CD4-positive, alpha-beta T cell treated with Interleukin-4 for 1 hour (primary cell): ENCODE data around the gene VKORC1.

Source experiments
- DNase-seq, 2 donors: peaks; one replicate each; pipeline ENCODE4 v3.0.0-alpha.2; 2020 to 2022

The VKORC1 gene

DNA sequence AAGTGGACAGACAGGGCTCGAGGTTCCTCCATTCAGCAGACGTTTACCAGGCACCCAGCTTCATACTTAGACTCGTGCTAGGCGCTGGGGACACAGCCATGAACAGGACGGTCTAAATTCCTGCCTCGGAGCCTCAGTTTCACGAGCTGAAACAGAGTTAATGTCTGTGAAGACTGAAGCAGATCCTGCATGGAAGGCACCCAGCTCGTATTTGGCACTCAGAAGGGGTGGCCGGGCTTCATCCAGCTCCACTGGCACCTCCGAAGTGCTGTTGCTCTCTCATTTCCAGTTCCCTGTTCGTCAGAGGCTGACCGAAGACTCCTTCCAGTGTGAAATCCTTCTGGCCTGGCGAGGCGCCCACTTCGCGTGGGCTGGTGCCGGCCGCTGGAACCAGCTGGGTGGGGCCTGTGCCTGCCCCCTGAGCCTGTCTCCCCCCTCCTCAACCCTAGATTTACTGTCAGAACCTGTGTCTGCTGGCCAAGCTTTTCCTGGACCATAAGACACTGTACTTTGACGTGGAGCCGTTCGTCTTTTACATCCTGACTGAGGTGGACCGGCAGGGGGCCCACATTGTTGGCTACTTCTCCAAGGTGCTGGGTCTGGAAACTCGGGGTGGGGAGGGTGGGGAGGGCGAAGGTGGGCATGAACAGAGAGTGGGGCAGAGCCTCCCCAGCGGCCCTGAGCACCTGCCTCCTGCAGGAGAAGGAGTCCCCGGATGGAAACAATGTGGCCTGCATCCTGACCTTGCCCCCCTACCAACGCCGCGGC lies 35.2 kb upstream of the VKORC1 start:
- DNase-seq, result no peak

DNA sequence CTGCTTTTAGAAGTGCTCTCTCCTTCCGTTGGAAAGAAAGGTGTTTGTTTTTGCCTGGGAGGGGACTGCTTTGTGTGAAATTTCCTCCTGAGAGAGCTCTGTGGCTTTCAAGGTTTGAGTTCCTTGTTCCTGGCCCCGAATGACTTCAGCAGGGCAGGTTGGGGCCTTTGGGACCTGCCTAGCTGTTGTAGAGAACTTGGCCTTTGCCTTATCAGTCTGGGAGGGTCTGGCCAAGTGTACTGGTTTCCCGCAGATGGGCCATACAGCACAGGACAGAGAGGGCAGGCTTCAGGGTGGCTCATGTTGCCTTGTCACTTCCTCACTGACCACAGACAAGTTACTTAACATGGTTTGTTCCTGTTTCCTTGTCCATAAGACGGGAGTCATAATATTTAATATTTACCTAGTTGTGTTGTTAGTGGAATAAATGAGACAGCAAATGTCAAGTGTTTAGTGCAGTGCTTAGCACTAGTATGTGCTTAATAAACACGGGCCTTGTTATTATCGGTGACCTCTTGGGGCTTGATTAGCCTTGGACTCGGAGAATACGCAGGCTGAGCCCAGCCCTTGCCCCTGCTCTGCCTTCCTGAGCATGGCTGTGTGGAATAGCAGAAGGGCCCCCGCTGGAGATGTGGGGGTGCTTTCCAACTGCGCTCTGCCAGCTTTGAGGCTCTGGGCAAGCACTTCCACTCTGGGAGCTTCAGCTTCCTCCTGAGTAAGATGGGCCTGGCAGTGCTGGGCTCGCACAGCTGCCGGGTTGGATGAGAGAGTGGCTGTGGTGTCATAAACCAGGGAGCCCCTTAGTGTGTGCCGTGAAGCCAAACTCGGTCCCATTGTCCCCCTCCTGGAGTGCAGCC lies 34.3 kb upstream of the VKORC1 start:
- DNase-seq, result peak in 1 of 2 donors; percentile 81

DNA sequence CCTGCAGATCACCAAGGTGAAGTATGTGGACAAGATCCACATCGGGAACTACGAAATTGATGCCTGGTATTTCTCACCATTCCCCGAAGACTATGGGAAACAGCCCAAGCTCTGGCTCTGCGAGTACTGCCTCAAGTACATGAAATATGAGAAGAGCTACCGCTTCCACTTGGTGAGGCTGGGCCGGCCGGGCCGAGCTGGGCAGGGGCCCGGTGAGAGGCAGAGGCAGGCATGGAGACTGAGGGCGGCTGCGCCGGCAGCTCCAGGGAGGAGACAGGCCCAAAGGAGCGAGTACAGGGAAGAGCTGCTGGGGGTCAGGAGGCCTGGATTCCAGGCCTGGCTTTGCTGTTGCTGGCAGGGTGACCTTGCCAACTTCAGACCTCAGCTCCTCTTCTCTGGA lies 32.6 kb upstream of the VKORC1 start:
- DNase-seq, result no peak

DNA sequence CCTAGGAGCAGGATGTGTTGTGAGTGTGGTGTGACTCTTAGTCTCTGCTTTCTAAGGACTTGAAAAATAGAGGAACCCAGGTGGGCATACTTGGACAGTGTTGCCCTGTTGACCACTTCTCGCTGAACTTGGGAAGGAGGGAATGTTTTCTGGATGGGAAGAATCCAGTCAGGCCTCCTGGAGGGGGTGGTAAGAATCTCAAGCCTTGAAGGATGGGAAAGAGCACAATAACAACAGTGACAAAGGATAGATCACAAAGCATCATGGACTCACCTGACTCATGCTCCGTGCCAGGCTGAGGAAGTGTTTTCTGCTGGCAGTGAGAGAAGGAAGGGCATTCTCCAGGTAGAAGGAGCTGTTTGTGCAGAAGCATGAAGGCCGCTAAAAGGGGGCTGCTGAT lies 31.2 kb upstream of the VKORC1 start:
- no peak for DNase-seq

DNA sequence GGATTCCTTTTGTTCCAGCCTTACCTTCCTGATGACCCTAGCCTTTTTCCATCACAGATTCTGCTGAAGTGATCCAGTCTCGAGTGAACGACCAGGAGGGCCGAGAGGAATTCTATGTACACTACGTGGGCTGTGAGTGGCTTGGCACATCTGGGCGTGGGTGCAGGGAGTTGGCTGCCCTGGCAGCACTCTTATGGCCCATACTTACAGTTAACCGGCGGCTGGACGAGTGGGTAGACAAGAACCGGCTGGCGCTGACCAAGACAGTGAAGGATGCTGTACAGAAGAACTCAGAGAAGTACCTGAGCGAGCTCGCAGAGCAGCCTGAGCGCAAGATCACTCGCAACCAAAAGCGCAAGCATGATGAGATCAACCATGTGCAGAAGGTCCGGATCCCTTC lies 25.5 kb upstream of the VKORC1 start:
- no peak for DNase-seq

DNA sequence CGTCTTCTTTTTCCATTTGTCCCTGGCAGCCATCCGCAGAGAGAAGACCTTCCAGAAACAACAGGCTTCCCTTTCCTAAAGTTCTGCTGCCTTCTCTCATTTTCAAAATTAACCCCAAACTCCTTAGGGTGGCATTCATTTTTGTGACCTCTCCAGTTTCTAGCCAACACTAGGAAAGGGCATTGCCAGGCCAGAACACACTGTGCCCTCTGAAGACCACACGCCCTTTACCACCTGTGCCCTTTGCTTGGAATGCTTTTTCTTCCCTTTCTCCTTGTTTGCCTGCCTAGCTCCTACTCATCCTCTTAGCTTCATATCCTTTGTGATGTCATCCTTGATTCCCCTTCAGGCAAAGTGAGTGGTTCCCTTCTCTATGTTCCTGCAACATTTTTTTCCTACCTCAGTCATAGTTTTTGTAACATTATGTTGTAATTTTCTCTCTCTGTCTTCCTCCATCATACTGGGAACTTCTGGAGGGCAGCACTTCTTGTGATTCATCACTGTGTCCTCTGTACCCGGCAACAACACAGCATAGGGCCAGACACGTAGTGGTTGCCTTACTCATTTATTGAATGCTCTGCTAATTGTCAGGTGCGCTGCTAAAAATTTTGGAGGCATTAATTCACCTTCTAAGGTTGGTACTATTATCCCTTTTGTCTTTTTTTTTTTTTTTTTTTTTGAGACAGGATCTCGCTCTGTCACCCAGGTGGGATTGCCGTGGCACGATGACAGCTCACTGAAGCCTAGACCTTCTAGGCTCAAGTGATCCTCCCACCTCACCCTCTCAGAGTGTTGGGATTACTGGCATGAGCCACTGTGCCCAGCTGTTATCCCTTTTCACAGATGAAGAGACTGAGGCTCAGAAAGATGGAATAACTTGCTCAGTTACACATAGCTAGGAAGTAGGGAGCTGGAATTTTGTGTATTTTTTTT lies 23.9 kb upstream of the VKORC1 start:
- DNase-seq, result peak in 1 of 2 donors; percentile 50

DNA sequence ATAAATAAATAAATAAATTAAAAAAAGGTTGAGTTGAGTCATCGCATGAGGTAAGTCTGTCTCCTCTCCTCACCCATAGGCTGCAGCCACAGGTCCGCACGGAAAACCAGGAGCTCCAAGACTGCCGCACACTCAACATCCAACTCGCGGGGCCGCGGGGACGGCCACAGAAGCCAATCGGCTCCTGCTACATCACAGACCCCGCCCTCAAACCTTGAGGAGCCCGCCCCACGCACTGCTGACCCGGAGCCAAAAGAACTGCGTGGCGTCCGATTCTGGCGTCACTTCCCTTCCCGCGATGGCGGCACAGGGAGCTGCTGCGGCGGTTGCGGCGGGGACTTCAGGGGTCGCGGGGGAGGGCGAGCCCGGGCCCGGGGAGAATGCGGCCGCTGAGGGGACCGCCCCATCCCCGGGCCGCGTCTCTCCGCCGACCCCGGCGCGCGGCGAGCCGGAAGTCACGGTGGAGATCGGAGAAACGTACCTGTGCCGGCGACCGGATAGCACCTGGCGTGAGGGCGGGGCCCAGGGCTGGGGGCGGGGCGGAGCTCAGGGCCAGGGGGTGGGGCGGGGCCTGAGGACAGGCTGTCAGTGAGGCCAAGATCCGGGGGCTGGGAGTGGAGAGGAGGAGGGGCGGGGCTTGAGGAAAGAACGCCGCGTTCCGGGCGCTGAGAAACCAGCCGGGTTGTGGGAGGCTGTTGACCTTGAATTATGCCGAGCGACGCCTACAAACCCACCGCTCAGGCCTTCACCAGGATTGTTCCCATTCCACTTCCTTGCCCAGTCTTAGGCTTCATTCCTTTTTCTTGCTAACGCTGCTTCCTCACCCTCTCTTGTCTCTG lies 23.0 kb upstream of the VKORC1 start, which contains the start of gene KAT8:
Gene KAT8 (plus strand): TSS at position 281 of the 839 bp plus-strand sequence. CDS start 18 bp downstream, at position 299.
- DNase-seq, result peak; percentile 98

DNA sequence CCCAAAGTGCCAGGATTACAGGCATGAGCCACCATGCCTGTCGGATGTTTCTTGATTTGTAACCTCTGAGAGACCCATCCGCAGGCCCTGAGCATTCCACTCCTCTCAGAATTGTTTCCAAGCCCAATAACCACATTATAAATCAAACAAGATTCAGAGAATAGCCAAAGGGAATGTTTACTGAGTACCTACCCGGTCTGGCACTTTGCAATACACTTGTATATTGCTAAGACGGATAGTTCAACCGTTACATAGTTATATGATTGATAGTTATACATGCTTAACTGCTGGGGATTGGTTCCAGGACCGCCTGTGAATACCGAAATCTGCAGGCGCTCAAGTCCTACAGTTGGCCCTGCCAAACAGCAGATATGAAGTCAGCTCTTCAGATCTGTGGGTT lies 19.9 kb upstream of the VKORC1 start:
- DNase-seq, result no peak

DNA sequence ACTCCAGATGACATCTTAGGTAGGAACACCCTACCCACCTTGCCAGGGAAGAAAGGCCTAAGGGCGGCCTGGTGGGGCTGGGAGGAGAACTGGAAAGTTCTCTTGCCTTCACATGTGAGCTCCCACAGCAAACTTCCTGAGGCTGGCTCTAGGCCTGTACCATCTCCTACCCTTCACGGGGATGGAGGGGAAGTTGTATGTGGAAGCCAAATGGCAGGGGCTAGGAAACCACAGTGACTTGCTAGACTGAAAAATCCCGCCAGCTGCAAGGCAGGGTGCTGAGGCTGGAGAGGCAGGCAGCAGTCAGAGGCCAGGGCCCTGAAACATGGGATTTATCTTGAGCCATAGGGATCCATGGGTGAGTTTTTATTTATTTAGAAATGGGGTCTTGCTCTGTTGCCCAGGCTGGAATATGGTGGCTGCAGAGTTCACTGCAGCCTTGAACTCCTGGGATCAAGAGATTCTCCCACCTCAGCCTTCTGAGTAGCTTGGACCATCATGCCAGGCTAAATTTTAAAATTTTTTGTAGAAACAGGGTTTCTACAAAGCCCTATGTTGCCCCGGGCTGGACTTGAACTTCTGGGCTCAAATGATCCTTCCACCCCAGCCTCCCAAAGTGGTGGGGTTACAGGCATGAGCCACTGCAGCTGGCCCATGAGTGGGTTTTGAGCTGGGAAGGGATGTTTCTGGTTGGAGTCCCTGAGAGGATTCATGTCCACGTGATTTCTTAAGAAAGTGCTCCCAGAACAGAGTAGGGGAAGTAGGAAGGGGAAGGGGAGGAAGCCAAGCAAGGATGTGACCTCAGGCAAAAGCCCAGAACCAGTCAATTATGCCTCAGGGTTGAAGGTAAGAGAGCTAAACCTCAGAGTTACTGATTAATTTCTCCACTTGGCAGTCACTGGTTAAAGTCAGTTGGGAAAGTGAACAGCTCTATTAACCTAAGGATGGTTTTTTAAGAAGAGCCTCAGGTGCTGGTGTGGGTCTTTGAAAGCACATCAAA lies 18.8 kb upstream of the VKORC1 start:
- peak in 1 of 2 donors; percentile 54 for DNase-seq

DNA sequence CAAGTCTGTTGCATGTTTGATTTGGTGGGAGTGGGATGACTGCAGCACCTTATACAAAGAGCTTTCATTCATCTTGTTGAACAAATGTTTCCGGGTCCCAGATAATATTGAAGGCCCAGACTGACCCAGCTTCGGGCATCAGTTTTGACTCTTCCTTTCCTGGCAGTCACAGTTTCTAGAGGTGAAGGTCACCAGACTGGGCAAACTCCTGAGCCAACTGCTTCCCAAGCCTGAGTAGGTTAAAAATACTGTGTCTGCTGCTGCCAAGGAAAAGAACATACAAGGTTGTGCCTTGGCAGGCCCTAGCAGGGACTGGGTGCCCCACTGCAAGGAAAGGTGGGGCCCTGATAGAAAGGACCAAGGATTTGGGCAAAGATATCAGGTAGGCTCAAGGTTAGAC lies 18.1 kb upstream of the VKORC1 start:
- no peak for DNase-seq

DNA sequence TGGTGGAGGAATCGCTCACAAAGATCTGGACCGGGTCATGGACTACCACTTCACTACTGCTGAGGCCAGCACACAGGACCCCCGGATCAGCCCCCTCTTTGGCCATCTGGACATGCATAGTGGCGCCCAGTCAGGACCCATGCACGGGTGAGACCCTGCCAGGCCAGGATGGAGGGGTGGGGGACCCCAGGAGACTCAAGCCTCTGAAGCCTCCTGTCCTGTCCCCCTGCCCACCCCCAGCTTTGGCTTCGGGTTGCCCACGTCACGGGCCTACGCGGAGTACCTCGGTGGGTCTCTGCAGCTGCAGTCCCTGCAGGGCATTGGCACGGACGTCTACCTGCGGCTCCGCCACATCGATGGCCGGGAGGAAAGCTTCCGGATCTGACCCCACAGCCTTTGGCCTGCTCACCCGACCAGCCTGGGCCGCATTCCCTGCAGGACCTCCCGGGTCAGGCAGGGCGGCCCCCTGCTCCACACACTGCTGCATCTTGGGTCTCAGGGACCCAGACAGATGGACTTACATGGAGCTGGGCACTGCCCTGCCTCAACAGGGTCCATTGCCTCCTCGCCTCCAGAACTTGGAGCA lies 17.4 kb upstream of the VKORC1 start:
- DNase-seq, result no peak

DNA sequence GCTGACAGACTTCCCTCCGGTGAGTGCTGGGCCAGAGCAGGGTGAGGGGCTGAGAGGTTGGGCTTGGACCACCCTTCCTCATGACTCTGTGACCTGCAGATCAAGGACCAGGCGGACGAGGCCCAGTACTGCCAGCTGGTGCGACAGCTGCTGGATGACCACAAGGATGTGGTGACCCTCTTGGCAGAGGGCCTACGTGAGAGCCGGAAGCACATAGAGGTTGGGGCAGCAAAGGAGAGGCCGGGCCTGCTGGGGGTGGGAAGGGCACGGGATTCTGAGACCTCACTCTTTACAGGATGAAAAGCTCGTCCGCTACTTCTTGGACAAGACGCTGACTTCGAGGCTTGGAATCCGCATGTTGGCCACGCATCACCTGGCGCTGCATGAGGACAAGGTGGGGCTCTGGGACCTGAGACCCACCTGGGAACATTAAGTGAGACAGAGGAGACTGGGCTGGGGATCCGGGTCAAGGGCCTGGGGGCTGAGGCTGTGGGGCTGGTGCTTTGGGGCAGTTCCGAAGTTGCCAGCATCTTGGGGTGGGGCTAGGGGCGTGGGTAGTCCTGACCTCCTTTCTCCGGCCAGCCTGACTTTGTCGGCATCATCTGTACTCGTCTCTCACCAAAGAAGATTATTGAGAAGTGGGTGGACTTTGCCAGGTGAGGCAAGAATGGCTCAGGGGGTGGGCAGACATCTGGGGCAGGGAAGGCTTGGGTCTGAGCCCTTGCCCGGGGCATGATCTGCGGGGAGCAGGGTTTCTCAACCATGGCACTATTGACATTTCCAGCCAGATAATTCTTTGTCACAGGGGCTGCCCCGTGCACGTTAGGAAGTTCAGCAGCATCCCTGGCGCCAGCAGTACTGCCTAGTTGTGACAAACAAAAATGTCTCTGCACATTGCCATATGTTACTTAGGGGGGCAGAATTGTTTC lies 15.8 kb upstream of the VKORC1 start:
- DNase-seq, result no peak

DNA sequence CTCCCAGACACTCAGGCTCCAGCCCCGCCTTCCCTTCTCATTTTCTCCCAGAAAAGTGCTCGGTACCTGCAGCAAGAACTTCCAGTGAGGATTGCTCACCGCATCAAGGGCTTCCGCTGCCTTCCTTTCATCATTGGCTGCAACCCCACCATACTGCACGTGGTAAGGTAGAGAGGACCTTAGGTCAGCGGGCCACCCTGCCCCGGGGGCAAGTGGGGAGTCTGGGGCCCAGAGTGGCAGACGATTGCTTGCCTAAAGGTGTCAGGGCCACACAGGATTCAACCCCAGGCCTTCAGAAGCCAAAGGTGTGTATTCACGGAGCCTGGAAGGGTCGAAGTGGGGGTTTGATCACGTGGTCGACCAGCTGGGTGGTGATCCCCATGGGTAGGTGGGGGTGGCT lies 15.0 kb upstream of the VKORC1 start:
- DNase-seq, result no peak

DNA sequence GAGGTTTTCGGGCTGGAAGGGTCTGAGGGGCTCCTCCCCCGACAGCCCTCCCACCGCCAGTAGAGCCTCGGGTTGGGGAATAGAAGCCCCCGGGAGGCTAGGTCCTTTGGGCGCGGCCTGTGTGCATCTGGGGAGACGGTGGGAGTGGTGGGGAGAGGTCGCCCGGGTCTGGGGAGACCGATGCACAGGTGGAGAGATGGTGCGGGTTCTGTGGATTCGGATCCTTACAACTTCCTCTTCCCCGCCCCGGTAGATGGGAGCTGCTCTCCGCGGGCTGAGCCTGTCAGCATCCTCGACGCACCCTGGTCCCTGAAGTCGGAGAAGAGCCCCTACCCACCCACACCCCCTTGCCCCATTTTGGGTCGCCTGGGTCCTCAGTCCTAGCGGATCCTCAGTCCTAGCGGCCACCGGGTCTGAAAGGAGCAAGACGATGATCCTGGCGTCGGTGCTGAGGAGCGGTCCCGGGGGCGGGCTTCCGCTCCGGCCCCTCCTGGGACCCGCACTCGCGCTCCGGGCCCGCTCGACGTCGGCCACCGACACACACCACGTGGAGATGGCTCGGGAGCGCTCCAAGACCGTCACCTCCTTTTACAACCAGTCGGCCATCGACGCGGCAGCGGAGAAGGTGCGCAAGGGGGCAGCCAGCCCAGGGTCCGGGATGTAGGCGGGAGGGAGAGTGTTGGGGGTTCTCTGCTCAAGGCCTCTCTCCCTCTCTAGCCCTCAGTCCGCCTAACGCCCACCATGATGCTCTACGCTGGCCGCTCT lies 14.4 kb upstream of the VKORC1 start:
- no peak for DNase-seq

DNA sequence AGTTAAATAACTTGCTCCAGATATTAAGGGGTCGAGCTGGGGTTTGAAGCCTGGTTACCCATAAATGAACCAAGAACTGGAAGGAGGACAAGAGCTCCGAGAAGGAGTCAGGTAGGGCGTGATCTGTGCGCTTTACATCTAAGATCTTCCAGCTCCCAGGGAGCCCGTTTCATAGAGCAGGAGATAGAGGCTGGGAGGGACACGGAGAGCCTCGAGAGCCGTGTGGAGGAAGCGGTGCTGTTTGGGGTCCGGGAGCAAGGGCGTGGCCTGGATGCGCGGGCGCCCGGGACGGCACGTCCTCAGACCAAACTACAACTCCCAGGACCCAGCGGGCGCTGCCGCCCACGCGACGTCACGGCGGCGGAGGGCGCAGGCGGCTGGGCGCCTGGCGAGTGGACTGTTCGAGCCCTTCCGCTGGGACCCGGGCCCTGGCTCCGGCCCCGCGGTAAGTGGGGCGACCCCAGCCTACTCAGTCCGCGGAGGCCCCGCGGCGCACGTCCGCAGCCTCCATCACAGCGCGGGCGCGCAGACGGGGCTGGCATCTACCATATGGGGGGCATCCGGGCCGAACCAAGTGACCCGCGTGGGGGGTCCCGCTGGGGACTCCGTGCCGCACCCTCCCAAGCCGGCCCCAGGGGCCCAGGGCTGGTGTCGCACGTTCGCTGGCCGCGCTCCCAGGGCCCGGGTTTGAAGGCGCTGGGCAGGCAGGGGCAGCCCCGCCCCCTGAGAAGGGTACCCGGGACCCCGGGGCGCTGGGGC lies 13.6 kb upstream of the VKORC1 start, which contains the start of gene BCKDK:
Gene BCKDK (plus strand): TSS at position 352 of the 759 bp plus-strand sequence. CDS start 838 bp downstream, outside the sequence.
- peak; percentile 56 to 65 for DNase-seq

DNA sequence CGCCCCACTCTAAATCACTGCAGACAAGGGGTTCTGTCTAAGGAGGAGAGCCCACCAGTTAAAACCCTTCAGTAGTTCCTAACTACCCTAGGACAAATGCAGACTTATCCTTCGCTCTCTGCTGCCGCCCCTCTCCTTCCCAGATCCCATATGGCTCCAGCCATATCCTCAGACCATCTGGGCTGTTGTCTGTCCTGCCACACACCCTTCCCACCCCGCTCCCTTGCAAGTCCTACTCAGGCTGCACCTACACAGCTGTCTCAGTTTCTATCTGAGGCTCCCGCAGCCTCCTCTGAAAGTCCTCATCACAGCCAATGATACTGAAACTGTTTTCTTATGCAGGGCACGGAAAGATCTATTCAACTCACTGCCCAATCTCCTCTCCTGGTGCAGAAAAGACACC lies 12.9 kb upstream of the VKORC1 start:
- no peak for DNase-seq
